ENCODE data around the gene IGSF8.

- no peak for TF ChIP-seq CTCF (conservative IDR thresholded peaks at IDR 0.05 in 1 of 2, IDR thresholded peaks at IDR 0.05 in 1 of 2; ENCODE audit: low read depth in 1 of 2, low read length in 2 of 2)
- TF ChIP-seq EZH2 (IDR thresholded peaks at IDR 0.05; ENCODE audit: low read length, missing control alignments) = no peak
Measured at GRCh38 chr1:160116283-160117147, 18.1 kb upstream of the IGSF8 start.

All from fibroblast of lung (primary cell).